ENCODE data around the gene WDR81. TPM values are rescaled to one million over a fixed set of nuclear protein-coding genes. Genes with fewer than 3 reads are reported as not detected.

WDR81 gene
- total and polyA plus RNA-seq, 2 experiments from 2014 or later = 3.5 to 14.5 TPM

GRCh38 chr17:1765576-1765975 lies 41.1 kb downstream of the WDR81 start (continued):
- TF ChIP-seq ZNF462 (CRISPR knock-in tag; IDR thresholded peaks at IDR 0.05) = no peak
- no peak for TF ChIP-seq EZH2phosphoT487 (IDR thresholded peaks at IDR 0.05; ENCODE audit: unreplicated experiment)
- no peak for TF ChIP-seq POLR2AphosphoS5 (IDR thresholded peaks at IDR 0.05; ENCODE audit: low read depth)
- no peak for TF ChIP-seq ZNF114 (CRISPR knock-in tag; IDR thresholded peaks at IDR 0.05)
- no peak for TF ChIP-seq EZH2 (IDR thresholded peaks at IDR 0.05; ENCODE audit: low read depth, unreplicated experiment)

- Mint-ChIP-seq H3K36me3 (ENCODE audit: low read depth) (peaks cover 11% of the 10 kb centered on the region; the same call in 2 of the 3 replicates), H3K27me3 (ENCODE audit: insufficient read depth, low read depth, poor library complexity) (peaks cover 15% of the 10 kb centered on the region), H3K27ac (no peak overlapping the region), H3K9me3 (no peaks in the 10 kb centered on the region), H3K4me3 (no peak overlapping the region), H3K4me1 (peaks cover 33% of the 10 kb centered on the region)
- DNase-seq (ENCODE audit: low spot score) (no peak), ATAC-seq (no peak)
- no peak overlapping the region for H3K4me2 ChIP-seq
- H3K27me3 ChIP-seq (ENCODE audit: insufficient read depth) = no peaks in the 10 kb centered on the region
- no peak overlapping the region for H3K4me3 ChIP-seq
- TF ChIP-seq ZNF114 (CRISPR knock-in tag; IDR thresholded peaks at IDR 0.05) (no peak), EZH2 (IDR thresholded peaks at IDR 0.05; ENCODE audit: low read depth, unreplicated experiment) (no peak), ZNF331 (CRISPR knock-in tag; IDR thresholded peaks at IDR 0.05; ENCODE audit: low read depth) (no peak), JUNB (IDR thresholded peaks at IDR 0.05; ENCODE audit: unreplicated experiment) (no peak), CREB1 (CRISPR knock-in tag; IDR thresholded peaks at IDR 0.05; ENCODE audit: low read depth) (no peak), POLR2AphosphoS5 (IDR thresholded peaks at IDR 0.05; ENCODE audit: low read depth) (no peak), ETS1 (IDR thresholded peaks at IDR 0.05) (no peak), NANOG (IDR thresholded peaks at IDR 0.05; ENCODE audit: borderline replicate concordance) (no peak)
- no peaks in the 10 kb centered on the region for H3K79me2 ChIP-seq (replicated peaks; ENCODE audit: insufficient read depth)
- H3F3A ChIP-seq (replicated peaks; ENCODE audit: low read depth) = peaks cover 17% of the 10 kb centered on the region; the same call in 1 of the 2 replicates
- H3K4me1 ChIP-seq (ENCODE audit: insufficient read depth) = peaks cover 27% of the 10 kb centered on the region
- no peak overlapping the region for H3K27ac ChIP-seq (ENCODE audit: low read depth)
- no peaks in the 10 kb centered on the region for H3K9me2 ChIP-seq (ENCODE audit: insufficient read depth)
- no peak overlapping the region for H2AFZ ChIP-seq
- H3K36me3 ChIP-seq (ENCODE audit: insufficient read depth) = no peaks in the 10 kb centered on the region
- H4K20me1 ChIP-seq (replicated peaks; ENCODE audit: insufficient read depth) = no peaks in the 10 kb centered on the region; the same call in 1 of the 2 replicates
Measured at GRCh38 chr17:1766382-1767135, 42.1 kb downstream of the WDR81 start.
